Pancreas (tissue), 10 donors: ENCODE measurements around the gene ITPKA. TPM values are rescaled to one million over a fixed set of nuclear protein-coding genes. Genes with fewer than 3 reads are reported as not detected.

ENCODE experiments used
- ATAC-seq, 4 donors: fragments of 200-7000 bp; cut with Tn5 transposase; one replicate each; pipeline versions ENCODE4 v1.8.0 to v1.9.1; 2020; ENCODE audit warnings: mild to moderate bottlenecking in 4 of 4, moderate library complexity in 4 of 4
- DNase-seq, 6 donors: peaks; one replicate each; pipeline ENCODE4 v3.0.0-alpha.2; 2020
- FAIRE-seq: peaks from 2 replicates; lab custom pipeline; 2012; peaks lifted over from hg19 to GRCh38; lab: Jason Lieb, UNC
- H3K27ac ChIP-seq, 4 donors: fragments of 200-600 bp; sonication (generic); 1 replicate in 3 of 4; 2 replicates in 1 of 4; pipeline versions ENCODE4 v1.5.0 to v1.8.0; 2020
- H3K27me3 ChIP-seq, 4 donors: fragments of 200-600 bp; one replicate each; pipeline ENCODE4 v1.8.0; 2021
- H3K36me3 ChIP-seq, 3 donors: fragments of 200-600 bp; sonication (generic) in 1 of 3; one replicate each; pipeline versions ENCODE4 v1.5.0 to v1.8.0; 2020 to 2021
- H3K4me1 ChIP-seq, 3 donors: fragments of 200-600 bp; one replicate each; pipeline ENCODE4 v1.8.0; 2021
- H3K4me3 ChIP-seq, 4 donors: fragments of 200-600 bp; sonication (generic) in 2 of 4; one replicate each; pipeline versions ENCODE4 v1.5.0 to v1.8.0; 2020 to 2021
- H3K9me3 ChIP-seq, 4 donors: fragments of 200-600 bp; one replicate each; pipeline ENCODE4 v1.8.0; 2021
- CTCF ChIP-seq, 4 donors: fragments of 200-600 bp; sonication (generic) in 3 of 4; IDR thresholded peaks; one replicate each; pipeline versions ENCODE4 v1.5.0 to v1.8.0; 2021; ENCODE audit warnings: antibody characterized with exemption in 4 of 4
- WGBS, 2 donors: extraction: QIAGEN DNeasy Blood & Tissue Kit; methylation state at CpG; one replicate each; pipeline ENCODE4 v1.1.7; 2013; 5-methylcytosine and 5-hydroxymethylcytosine counted together
- intact Hi-C, 3 donors: fragments of 100-400 bp; cut with DNase I; formaldehyde crosslinking; loops; one replicate each; pipeline versions ENCODE4 v1.11.1 to v1.14.2; 2022
- polyA plus RNA-seq, 2 donors: library from polyadenylated mRNA; stranded (reverse); fragments of 200-250 nt; gene quantifications; one replicate each; pipeline ENCODE4 v1.2.3, GENCODE V29; 2013
- total RNA-seq, 6 donors: library from RNA; stranded (reverse); fragmentation: NEBNext Ultra II Directional in 4 of 6; extraction: Animal tissue kit (Norgen Biotek cat#: 25700) in 4 of 6; gene quantifications; one replicate each; pipeline versions ENCODE4 v1.2.1 to v1.2.4, GENCODE V29; 2021 to 2023
- donor health status: healthy with polysubstance abuse.
- donor health status: DM: no; HTN: no; CAD: no; lungs with moderate emphysema.
- donor health status: DM: no; HTN: no; CAD: no.
- donor health status: control.
- donor health status: control.
- donor health status: Bipolar disorder and iron deficiency.
- donor health status: DM: yes; HTN: yes; CAD: no.
- donor health status: DM: no; HTN: no; CAD: no.
- donor health status: DM: no; HTN: no; CAD: no.
- donor health status: DM: yes; HTN: yes; CAD: no.

Gene ITPKA
- total and polyA plus RNA-seq, 8 donors = 0.64 to 2.8 (median 1.1) TPM

- Histone ChIP-seq H3K4me1 (peaks cover 0 to 12% (median 8%) of the 10 kb centered on the region in 3 donors), H3K36me3 (no peaks in the 10 kb centered on the region), H3K9me3 (no peaks in the 10 kb centered on the region), H3K27ac (peak overlapping the region; percentile 22 to 60 (median 40)), H3K27me3 (no peaks in the 10 kb centered on the region), H3K4me3 (peak overlapping the region in 2 of 4 donors; percentile 15 to 30)
- ATAC-seq (peak; percentile 68 to 78 (median 76)), DNase-seq (peak; percentile 46 to 88 (median 72)), FAIRE-seq (no peak)
- no peak for TF ChIP-seq CTCF (IDR thresholded peaks at IDR 0.05)
- 27 to 30% methylated on average over 55 to 59 of the region's 59 CpGs for WGBS, 2 donors
- intact Hi-C loops = no loop called here
Measured at GRCh38 chr15:41495736-41496599, 2.3 kb downstream of the ITPKA start.

GRCh38 chr15:41498657-41499056 lies 5.0 kb downstream of the ITPKA start:
- Histone ChIP-seq H3K27me3 (no peaks in the 10 kb centered on the region), H3K36me3 (no peaks in the 10 kb centered on the region), H3K27ac (no peak overlapping the region), H3K4me1 (peaks cover 0 to 7% (median 3%) of the 10 kb centered on the region in 3 donors), H3K9me3 (no peaks in the 10 kb centered on the region), H3K4me3 (no peak overlapping the region)
- 93 to 94% methylated on average over 2 of the region's 2 CpGs for WGBS, 2 donors
- ATAC-seq (no peak), FAIRE-seq (no peak), DNase-seq (no peak)
- no peak for TF ChIP-seq CTCF (IDR thresholded peaks at IDR 0.05)
- intact Hi-C loops = no loop called here

- Histone ChIP-seq H3K4me3 (no peak overlapping the region), H3K27ac (no peak overlapping the region), H3K36me3 (no peaks in the 10 kb centered on the region), H3K27me3 (no peaks in the 10 kb centered on the region), H3K9me3 (no peaks in the 10 kb centered on the region), H3K4me1 (peaks cover 0 to 7% (median 2%) of the 10 kb centered on the region in 3 donors)
- no peak for TF ChIP-seq CTCF (IDR thresholded peaks at IDR 0.05)
- FAIRE-seq (no peak), DNase-seq (no peak), ATAC-seq (no peak)
- intact Hi-C loops = no loop called here
- WGBS, 2 donors = 94 to 96% methylated on average over 6 of the region's 6 CpGs
Measured at GRCh38 chr15:41499109-41499851, 5.6 kb downstream of the ITPKA start.

DNA sequence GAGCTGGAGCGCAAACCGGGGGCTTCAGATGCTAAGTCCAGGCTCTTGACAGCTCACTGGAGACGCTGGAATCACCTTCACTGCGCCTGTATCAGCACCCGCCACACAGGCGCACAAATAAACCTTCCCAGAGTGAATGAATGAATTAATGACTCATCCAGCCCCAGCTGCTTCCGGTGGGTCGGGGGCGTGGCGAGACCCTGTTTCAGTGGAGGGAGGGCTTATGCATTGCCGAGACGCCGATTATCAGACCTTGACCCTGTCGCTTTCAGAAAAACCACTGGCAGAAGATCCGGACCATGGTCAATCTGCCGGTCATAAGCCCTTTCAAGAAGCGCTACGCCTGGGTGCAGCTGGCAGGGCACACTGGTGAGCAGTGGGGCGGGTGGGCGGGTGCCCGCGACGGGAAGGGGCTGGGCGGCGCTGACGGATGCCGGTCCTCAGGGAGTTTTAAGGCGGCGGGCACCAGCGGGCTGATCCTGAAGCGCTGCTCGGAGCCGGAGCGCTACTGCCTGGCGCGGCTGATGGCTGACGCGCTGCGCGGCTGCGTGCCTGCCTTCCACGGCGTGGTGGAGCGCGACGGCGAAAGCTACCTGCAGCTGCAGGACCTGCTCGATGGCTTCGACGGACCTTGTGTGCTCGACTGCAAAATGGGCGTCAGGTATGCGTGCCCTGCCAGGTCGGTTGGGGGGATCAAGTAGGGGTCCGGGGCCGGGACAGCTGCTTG lies 7.7 kb downstream of the ITPKA start:
- no peak overlapping the region for H3K4me3 ChIP-seq
- no peak for FAIRE-seq
- no peaks in the 10 kb centered on the region for H3K27me3 ChIP-seq
- peak in 1 of 6 donors; percentile 62 for DNase-seq
- H3K27ac ChIP-seq = no peak overlapping the region
- H3K36me3 ChIP-seq = no peaks in the 10 kb centered on the region
- peak in 2 of 4 donors; percentile 49 to 51 for ATAC-seq
- WGBS, 2 donors = 60 to 65% methylated on average over 56 of the region's 56 CpGs
- no peaks in the 10 kb centered on the region for H3K9me3 ChIP-seq
- TF ChIP-seq CTCF (IDR thresholded peaks at IDR 0.05) = no peak
- H3K4me1 ChIP-seq = no peaks in the 10 kb centered on the region
- intact Hi-C loops = no loop called here
